PC-3 (cell line): ENCODE data around the gene ICOSLG.
"Not testable (repeated sequence)": the region's sequence is repeated elsewhere in the genome, so short reads cannot be mapped to it uniquely, and the experiment has no call there.

Experiments used
- EZH2 ChIP-seq: fragments of 300-600 bp; sonication (generic); IDR thresholded peaks from one replicate; pipeline ENCODE4 v1.6.1; 2017; ENCODE audit warnings: antibody characterized with exemption, mild to moderate bottlenecking, low read length; ENCODE audit not compliant: unreplicated experiment
- EZH2phosphoT487 ChIP-seq: fragments of 300-600 bp; sonication (generic); IDR thresholded peaks from 2 replicates; pipeline ENCODE4 v1.6.1; 2018; ENCODE audit warnings: mild to moderate bottlenecking, antibody characterized with exemption, low read length, borderline replicate concordance
- TF ChIP-seq, protein P1 (sequence below): fragments of 300-600 bp; sonication (generic); conservative IDR thresholded peaks from 2 replicates; pipeline ENCODE4 v1.5.1; 2017; ENCODE audit warnings: antibody characterized with exemption, low read depth, mild to moderate bottlenecking, low read length

GRCh38 chr21:44182202-44182601 lies 58.5 kb downstream of the ICOSLG start:
- TF ChIP-seq EZH2phosphoT487, EZH2: not testable (repeated sequence)
- TF ChIP-seq, protein P1, sequence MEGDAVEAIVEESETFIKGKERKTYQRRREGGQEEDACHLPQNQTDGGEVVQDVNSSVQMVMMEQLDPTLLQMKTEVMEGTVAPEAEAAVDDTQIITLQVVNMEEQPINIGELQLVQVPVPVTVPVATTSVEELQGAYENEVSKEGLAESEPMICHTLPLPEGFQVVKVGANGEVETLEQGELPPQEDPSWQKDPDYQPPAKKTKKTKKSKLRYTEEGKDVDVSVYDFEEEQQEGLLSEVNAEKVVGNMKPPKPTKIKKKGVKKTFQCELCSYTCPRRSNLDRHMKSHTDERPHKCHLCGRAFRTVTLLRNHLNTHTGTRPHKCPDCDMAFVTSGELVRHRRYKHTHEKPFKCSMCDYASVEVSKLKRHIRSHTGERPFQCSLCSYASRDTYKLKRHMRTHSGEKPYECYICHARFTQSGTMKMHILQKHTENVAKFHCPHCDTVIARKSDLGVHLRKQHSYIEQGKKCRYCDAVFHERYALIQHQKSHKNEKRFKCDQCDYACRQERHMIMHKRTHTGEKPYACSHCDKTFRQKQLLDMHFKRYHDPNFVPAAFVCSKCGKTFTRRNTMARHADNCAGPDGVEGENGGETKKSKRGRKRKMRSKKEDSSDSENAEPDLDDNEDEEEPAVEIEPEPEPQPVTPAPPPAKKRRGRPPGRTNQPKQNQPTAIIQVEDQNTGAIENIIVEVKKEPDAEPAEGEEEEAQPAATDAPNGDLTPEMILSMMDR, result not testable (repeated sequence)
